ENCODE results near the gene HAGH. TPM values are rescaled to one million over a fixed set of nuclear protein-coding genes. Genes with fewer than 3 reads are reported as not detected.
A peak's percentile ranks its signal among the peaks of the same experiment; 100 is the strongest.

HAGH gene
- total and polyA plus RNA-seq, 9 of the 15 experiments (the other 6 are each of a cell fraction or from before 2014, with no cell fraction given), result 0.46 to 35.1 (median 16.8) TPM

GRCh38 chr16:1832838-1833454 lies 6.3 kb upstream of the HAGH start (continued):
- TF ChIP-seq PML (IDR thresholded peaks at IDR 0.05; ENCODE audit: low read length) (peak; percentile 97), ATF6 (CRISPR knock-in tag; IDR thresholded peaks at IDR 0.05) (no peak), RBFOX2 (IDR thresholded peaks at IDR 0.05; ENCODE audit: low read depth, low read length) (no peak), ZNF436 (CRISPR knock-in tag; IDR thresholded peaks at IDR 0.05) (no peak), HDAC1 (IDR thresholded peaks at IDR 0.05) (peak; percentile 87 to 93), KLF16 (IDR thresholded peaks at IDR 0.05) (peak; percentile 98), GABPB1 (CRISPR knock-in tag; IDR thresholded peaks at IDR 0.05) (peak; percentile 56; the same call in 1 of the 2 replicates), RBM17 (IDR thresholded peaks at IDR 0.05; ENCODE audit: borderline replicate concordance, low read depth, low read length) (no peak), PHB (CRISPR knock-in tag; IDR thresholded peaks at IDR 0.05) (no peak), PATZ1 (CRISPR knock-in tag; IDR thresholded peaks at IDR 0.05; ENCODE audit: borderline replicate concordance) (no peak), ZNF133 (CRISPR knock-in tag; IDR thresholded peaks at IDR 0.05) (no peak), E2F8 (IDR thresholded peaks at IDR 0.05; ENCODE audit: low read depth, partially characterized antibody) (peak; percentile 43), ZNF232 (CRISPR knock-in tag; IDR thresholded peaks at IDR 0.05) (no peak), ZNF274 (IDR thresholded peaks at IDR 0.05; ENCODE audit: borderline replicate concordance, low read depth, low read length) (no peak; the same call in 1 of the 2 replicates), THRA (IDR thresholded peaks at IDR 0.05) (no peak), SIN3A (IDR thresholded peaks at IDR 0.05; ENCODE audit: borderline replicate concordance in 2 of 2, control insufficient read depth in 1 of 2, low read depth in 2 of 2, low read length in 2 of 2) (no peak), ZNF212 (CRISPR knock-in tag; IDR thresholded peaks at IDR 0.05) (no peak), ADNP (tag; IDR thresholded peaks at IDR 0.05) (no peak), ZFP30 (CRISPR knock-in tag; IDR thresholded peaks at IDR 0.05; ENCODE audit: borderline replicate concordance) (no peak), CSDE1 (IDR thresholded peaks at IDR 0.05) (peak in 1 of 2 experiments; percentile 4; a peak in 1 of 4 replicates)

All from K562 (cell line).